Aorta (tissue), 5 donors: ENCODE measurements around the gene CD163. TPM values are rescaled to one million over a fixed set of nuclear protein-coding genes. Genes with fewer than 3 reads are reported as not detected.
"Not testable (repeated sequence)": the region's sequence is repeated elsewhere in the genome, so short reads cannot be mapped to it uniquely, and the experiment has no call there.

Experiments used
- ATAC-seq: fragments of 200-7000 bp; cut with Tn5 transposase; one replicate; pipeline ENCODE4 v1.9.1; 2022; ENCODE audit warnings: moderate library complexity; ENCODE audit not compliant: low FRiP score
- DNase-seq, 2 donors: peaks; one replicate each; pipeline ENCODE4 v3.0.0-alpha.2; 2020
- H3K27ac ChIP-seq, 2 donors: one replicate each; pipeline ENCODE4 v1.5.1; 2013; ENCODE audit warnings: low read length in 2 of 2, mild to moderate bottlenecking in 2 of 2, moderate library complexity in 2 of 2, control low read depth in 1 of 2, inconsistent platforms in 1 of 2, low read depth in 1 of 2
- H3K27me3 ChIP-seq, 2 donors: one replicate each; pipeline ENCODE4 v1.6.1; 2013; ENCODE audit warnings: control low read depth in 1 of 2, low read length in 1 of 2, mild to moderate bottlenecking in 1 of 2, moderate library complexity in 1 of 2; ENCODE audit not compliant: insufficient read depth in 2 of 2, control insufficient read depth in 1 of 2
- H3K36me3 ChIP-seq, 2 donors: one replicate each; pipeline ENCODE4 v1.6.1; 2013; ENCODE audit warnings: control low read depth in 1 of 2, low read length in 1 of 2, mild to moderate bottlenecking in 1 of 2; ENCODE audit not compliant: insufficient read depth in 2 of 2, control insufficient read depth in 1 of 2
- H3K4me1 ChIP-seq, 2 donors: one replicate each; pipeline ENCODE4 v1.6.1; 2013; ENCODE audit warnings: low read length in 2 of 2, control low read depth in 1 of 2, mild to moderate bottlenecking in 1 of 2, moderate library complexity in 1 of 2; ENCODE audit not compliant: insufficient read depth in 2 of 2, control insufficient read depth in 1 of 2
- H3K4me3 ChIP-seq, 2 donors: one replicate each; pipeline ENCODE4 v1.5.1; 2013; ENCODE audit warnings: low read length in 2 of 2, control low read depth in 1 of 2, mild to moderate bottlenecking in 1 of 2
- H3K9me3 ChIP-seq: one replicate; pipeline ENCODE4 v1.6.1; 2013; ENCODE audit warnings: mild to moderate bottlenecking, low read length; ENCODE audit not compliant: control insufficient read depth
- WGBS, 2 donors: extraction: QIAGEN DNeasy Blood & Tissue Kit; methylation state at CpG; one replicate each; pipeline ENCODE4 v1.1.7; 2013; 5-methylcytosine and 5-hydroxymethylcytosine counted together
- intact Hi-C, 2 donors: fragments of 100-400 bp; cut with DNase I; formaldehyde crosslinking; loops; one replicate each; pipeline versions ENCODE4 v1.14.2 to v1.15.0; 2022
- polyA plus RNA-seq, 2 donors: library from polyadenylated mRNA; stranded (reverse); fragments of 200-250 nt; gene quantifications; one replicate each; pipeline ENCODE4 v1.2.3, GENCODE V29; 2013
- total RNA-seq, 2 donors: library from RNA; stranded (reverse); fragmentation: NEBNext Ultra II Directional; extraction: Animal tissue kit (Norgen Biotek cat#: 25700); gene quantifications; one replicate each; pipeline ENCODE4 v1.2.1, GENCODE V29; 2021
- donor health status: healthy with polysubstance abuse.
- donor health status: Bipolar disorder and iron deficiency.
- donor health status: DM: no; HTN: no; CAD: no.
- donor health status: DM: no; HTN: no; CAD: no.
- donor health status: DM: yes; HTN: yes; CAD: no.

Gene CD163
- total and polyA plus RNA-seq, 4 donors = 22.3 to 308 (median 183) TPM

- ATAC-seq (no peak), DNase-seq (no peak)
- Histone ChIP-seq H3K4me3 (no peak overlapping the region), H3K36me3 (no peaks in the 10 kb centered on the region), H3K27me3 (no peaks in the 10 kb centered on the region), H3K9me3 (no peaks in the 10 kb centered on the region), H3K4me1 (no peaks in the 10 kb centered on the region), H3K27ac (no peak overlapping the region)
- 0 to 24% methylated on average over 1 of the region's 1 CpG for WGBS, 2 donors
- intact Hi-C loops = no loop called here
These were observed 62.4 kb downstream of the CD163 start for GRCh38 chr12:7441216-7441615.

DNA sequence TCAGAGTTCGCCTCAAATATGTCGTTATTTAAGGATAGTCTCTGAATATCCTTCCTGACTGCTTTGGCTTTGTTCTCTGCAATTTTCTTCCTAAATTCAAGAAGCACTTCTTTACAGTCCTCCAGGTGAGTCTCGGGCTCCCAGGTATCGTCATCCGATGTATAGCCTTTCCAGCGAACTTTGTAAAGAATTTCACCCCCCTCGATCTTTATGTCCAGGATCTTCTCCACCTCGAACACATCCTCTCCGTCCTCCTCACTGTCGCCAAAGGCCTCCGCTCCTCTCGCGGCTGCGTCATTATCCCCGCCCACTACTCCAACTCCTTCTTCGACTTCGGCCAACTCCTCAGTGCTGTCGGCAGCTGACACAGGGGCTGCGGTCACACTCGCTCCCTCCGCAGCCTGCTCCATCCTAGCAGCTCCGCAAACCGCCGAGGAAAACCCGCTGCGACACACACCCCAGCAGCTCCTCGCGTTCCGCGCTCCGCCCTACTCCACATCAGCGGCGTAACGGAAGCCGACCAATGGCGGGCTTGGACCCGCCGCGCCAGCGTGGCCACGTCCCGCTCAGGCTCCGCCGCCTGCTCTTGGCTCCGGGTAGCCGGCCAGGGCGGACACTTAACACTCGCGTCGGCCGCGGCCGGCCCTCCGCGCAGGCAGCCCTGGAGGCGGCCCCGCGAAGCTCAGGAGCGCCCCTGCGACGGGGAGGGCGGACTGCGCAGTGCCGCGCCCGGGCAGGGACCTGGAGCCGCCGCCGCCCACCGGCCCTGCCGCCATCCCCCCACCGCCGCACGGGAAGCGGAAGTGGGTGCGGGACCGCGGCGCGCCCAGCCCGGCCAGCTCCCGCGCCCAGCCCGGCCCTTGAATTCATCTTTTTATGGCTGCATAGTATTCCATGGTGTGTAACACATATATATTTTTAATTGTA, 63.7 kb downstream of the CD163 start:
- Histone ChIP-seq H3K27me3 (no peaks in the 10 kb centered on the region), H3K27ac (no peak overlapping the region), H3K36me3 (no peaks in the 10 kb centered on the region), H3K4me1 (no peaks in the 10 kb centered on the region), H3K9me3 (no peaks in the 10 kb centered on the region), H3K4me3 (no peak overlapping the region)
- ATAC-seq = no peak
- 9 to 11% methylated on average over 76 to 84 of the region's 84 CpGs for WGBS, 2 donors
- intact Hi-C loops = no loop called here
- peak; percentile 58 to 75 for DNase-seq

GRCh38 chr12:7438291-7438995, 65.1 kb downstream of the CD163 start:
- H3K4me1 ChIP-seq, DNase-seq, H3K27ac ChIP-seq, ATAC-seq, H3K36me3 ChIP-seq, intact Hi-C loops, H3K27me3 ChIP-seq, H3K4me3 ChIP-seq, H3K9me3 ChIP-seq: not testable (repeated sequence)
- WGBS, 2 donors = 88 to 90% methylated on average over 8 of the region's 8 CpGs

GRCh38 chr12:7437494-7437893, 66.1 kb downstream of the CD163 start:
- H3K4me1 ChIP-seq, H3K27ac ChIP-seq, H3K27me3 ChIP-seq, H3K9me3 ChIP-seq, H3K4me3 ChIP-seq, DNase-seq, H3K36me3 ChIP-seq, ATAC-seq, intact Hi-C loops: not testable (repeated sequence)
- WGBS, 2 donors = 90 to 92% methylated on average over 3 of the region's 3 CpGs

- no peak overlapping the region for H3K4me3 ChIP-seq
- no peaks in the 10 kb centered on the region for H3K36me3 ChIP-seq
- no peaks in the 10 kb centered on the region for H3K4me1 ChIP-seq
- DNase-seq (no peak), ATAC-seq (no peak)
- intact Hi-C loops = no loop called here
- no peaks in the 10 kb centered on the region for H3K27me3 ChIP-seq
- peaks cover 1% of the 10 kb centered on the region for H3K9me3 ChIP-seq
- no peak overlapping the region for H3K27ac ChIP-seq
These were observed 68.9 kb downstream of the CD163 start for GRCh38 chr12:7434670-7435069.

DNA sequence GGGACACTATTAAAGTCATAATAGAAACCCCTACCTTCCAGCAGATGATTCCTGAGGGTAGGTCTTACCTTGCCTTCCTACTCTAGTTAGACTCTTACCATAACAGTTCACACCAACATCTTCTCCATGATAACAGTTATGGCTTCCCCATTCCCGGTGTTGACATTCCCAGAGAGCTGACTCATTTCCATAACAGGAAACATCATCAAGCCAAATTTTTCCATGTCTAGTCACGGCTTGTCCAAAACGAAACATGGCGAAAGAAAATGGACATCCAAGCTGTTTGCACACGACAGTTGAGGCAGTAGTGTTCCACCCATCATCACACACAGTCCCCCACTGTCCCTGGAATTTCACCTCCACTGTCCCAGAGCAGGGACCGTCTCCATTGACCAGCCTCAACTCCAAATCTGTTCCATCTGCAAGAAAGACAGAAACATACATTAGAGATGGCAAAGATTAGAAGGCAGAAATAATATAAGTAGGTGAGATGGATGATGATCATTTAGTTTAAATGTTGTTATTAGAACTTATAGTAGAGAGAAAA, 70.2 kb downstream of the CD163 start:
- 53 to 57% methylated on average over 6 of the region's 6 CpGs for WGBS, 2 donors
- H3K36me3 ChIP-seq = no peaks in the 10 kb centered on the region
- ATAC-seq = no peak
- H3K9me3 ChIP-seq = peaks cover 1% of the 10 kb centered on the region
- H3K27ac ChIP-seq = no peak overlapping the region
- intact Hi-C loops = no loop called here
- DNase-seq = no peak
- H3K27me3 ChIP-seq = no peaks in the 10 kb centered on the region
- no peak overlapping the region for H3K4me3 ChIP-seq
- no peaks in the 10 kb centered on the region for H3K4me1 ChIP-seq

DNA sequence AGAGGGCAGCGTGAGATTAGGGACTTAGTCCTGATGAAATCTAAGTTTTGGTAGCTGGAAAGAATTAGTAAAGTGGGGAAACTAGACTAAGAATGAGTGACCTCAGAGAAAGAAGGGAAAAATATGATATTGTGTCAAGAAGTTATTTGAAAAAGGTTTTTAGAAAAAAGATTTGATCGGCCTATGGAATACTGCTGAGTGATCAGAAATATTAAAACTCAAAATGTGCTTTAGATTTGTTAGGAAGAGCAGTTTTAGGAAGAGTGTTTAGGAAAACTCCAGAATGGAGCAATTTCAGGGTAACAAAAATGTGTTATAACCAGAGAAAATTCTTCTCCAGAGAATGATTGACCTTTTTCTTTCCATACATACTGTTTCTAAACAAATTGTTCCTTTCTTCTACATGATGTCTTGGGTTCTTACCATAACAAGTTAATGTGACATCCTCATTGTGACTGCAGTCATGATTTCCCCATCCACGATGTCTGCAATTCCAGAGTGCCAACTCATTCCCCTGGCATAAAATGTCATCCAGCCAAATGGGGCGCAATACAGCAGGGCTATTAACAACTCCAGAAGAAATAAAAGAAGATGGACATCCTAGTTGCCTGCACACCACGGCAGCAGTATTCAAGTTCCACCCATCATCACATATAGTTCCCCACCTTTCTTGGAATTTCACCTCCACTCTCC, 71.4 kb downstream of the CD163 start:
- Histone ChIP-seq H3K36me3 (no peaks in the 10 kb centered on the region), H3K27me3 (no peaks in the 10 kb centered on the region), H3K4me3 (no peak overlapping the region), H3K4me1 (no peaks in the 10 kb centered on the region), H3K9me3 (peaks cover 1% of the 10 kb centered on the region), H3K27ac (no peak overlapping the region)
- DNase-seq (no peak), ATAC-seq (no peak)
- WGBS, 2 donors = 79 to 80% methylated on average over 5 of the region's 5 CpGs
- intact Hi-C loops = no loop called here
